Smooth muscle cell (in vitro differentiated cells): ENCODE data around the gene DLGAP1. TPM values are rescaled to one million over a fixed set of nuclear protein-coding genes. Genes with fewer than 3 reads are reported as not detected.

Experiments
- DNase-seq: peaks from one replicate; lab custom pipeline; 2025; ENCODE audit not compliant: unreplicated experiment; lab: John Stamatoyannopoulos, UW
- H2AFZ ChIP-seq: fragments of 200-600 bp; sonication (generic); 2 replicates; pipeline ENCODE4 v1.6.0; 2016; ENCODE audit warnings: antibody characterized with exemption, low read depth, mild to moderate bottlenecking
- H3F3A ChIP-seq: fragments of 200-600 bp; sonication (generic); 2 replicates; pipeline ENCODE4 v1.6.0; 2017; ENCODE audit warnings: antibody characterized with exemption, low read depth
- H3K27ac ChIP-seq: fragments of 200-600 bp; sonication (generic); 2 replicates; pipeline ENCODE4 v1.5.1; 2016; ENCODE audit warnings: low read depth, mild to moderate bottlenecking
- H3K27me3 ChIP-seq: fragments of 200-600 bp; sonication (generic); 2 replicates; pipeline ENCODE4 v1.6.1; 2016; ENCODE audit warnings: low read depth, mild to moderate bottlenecking
- H3K36me3 ChIP-seq: fragments of 200-600 bp; sonication (generic); 2 replicates; pipeline ENCODE4 v1.5.1; 2016; ENCODE audit warnings: low read depth
- H3K4me1 ChIP-seq: fragments of 200-600 bp; sonication (generic); 2 replicates; pipeline ENCODE4 v1.5.1; 2016; ENCODE audit warnings: low read depth
- H3K4me2 ChIP-seq: fragments of 200-600 bp; sonication (generic); 2 replicates; pipeline ENCODE4 v1.6.0; 2016; ENCODE audit warnings: mild to moderate bottlenecking
- H3K4me3 ChIP-seq: fragments of 200-600 bp; sonication (generic); 2 replicates; pipeline ENCODE4 v1.5.1; 2016; ENCODE audit warnings: mild to moderate bottlenecking
- H3K79me2 ChIP-seq: fragments of 200-600 bp; sonication (generic); 2 replicates; pipeline ENCODE4 v1.6.0; 2016; ENCODE audit warnings: low read depth, mild to moderate bottlenecking
- H3K9ac ChIP-seq: fragments of 200-600 bp; sonication (generic); 2 replicates; pipeline ENCODE4 v1.6.0; 2016; ENCODE audit warnings: low read depth
- H3K9me3 ChIP-seq: fragments of 200-600 bp; sonication (generic); replicated peaks from 2 replicates; pipeline ENCODE4 v1.5.1; 2016; ENCODE audit warnings: low read depth
- H4K20me1 ChIP-seq: fragments of 200-600 bp; sonication (generic); 2 replicates; pipeline ENCODE4 v1.6.0; 2016; ENCODE audit warnings: low read depth
- whole genome bisulfite sequencing: methylation state at CpG from one replicate; pipeline ENCODE4 v1.1.7; 2016; ENCODE audit warnings: low lambda C conversion rate; 5-methylcytosine and 5-hydroxymethylcytosine counted together
- polyA plus RNA-seq: library from polyadenylated mRNA; unstranded; fragments of >200 nt; fragmentation: Nextera tagmentation; extraction: Ambion mirVana; gene quantifications from 2 replicates; pipeline ENCODE4 v1.2.1, GENCODE V29; 2016
- total RNA-seq: library from RNA; depleted of rRNA; stranded (reverse); fragments of >200 nt; gene quantifications from 2 replicates; pipeline ENCODE4 v1.2.3, GENCODE V29; 2014
- TF ChIP-seq, protein P1 (sequence below): fragments of 200-600 bp; sonication (generic); IDR thresholded peaks from 2 replicates; pipeline ENCODE4 v1.5.1; 2017; ENCODE audit warnings: borderline replicate concordance, mild to moderate bottlenecking, antibody characterized with exemption; ENCODE audit not compliant: insufficient read depth, poor library complexity, severe bottlenecking

DLGAP1 gene
- total and polyA plus RNA-seq, 2 experiments from 2014 or later = 2.6 to 11.3 TPM

DNA sequence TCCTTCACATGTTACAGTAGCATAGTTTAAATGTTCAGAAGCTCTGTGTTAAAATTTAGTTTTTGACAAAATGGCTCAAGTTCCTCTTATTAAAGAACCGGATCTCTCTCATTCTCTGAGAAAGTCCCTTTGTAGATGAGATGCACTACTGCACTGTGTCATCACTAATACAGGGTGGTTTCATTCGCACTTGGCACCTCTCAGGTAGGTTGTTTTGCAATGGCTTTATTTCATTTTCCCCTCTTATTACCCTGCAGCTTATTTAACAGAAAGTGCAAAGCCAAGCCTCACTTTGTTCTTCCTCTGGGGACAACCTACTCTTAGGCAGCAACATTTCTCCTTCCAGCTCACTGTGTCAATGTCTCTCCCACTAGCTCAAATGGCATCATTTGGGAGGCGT lies 185.1 kb downstream of the DLGAP1 start:
- H3K4me1 ChIP-seq = no peaks in the 10 kb centered on the region
- no peaks in the 10 kb centered on the region for H3K9me3 ChIP-seq
- no peaks in the 10 kb centered on the region for H3K36me3 ChIP-seq
- H3K4me3 ChIP-seq = no peak overlapping the region
- no peak overlapping the region for H3K4me2 ChIP-seq
- 92% methylated on average over 3 of the region's 3 CpGs for WGBS
- no peak overlapping the region for H3K9ac ChIP-seq
- TF ChIP-seq, protein P1, sequence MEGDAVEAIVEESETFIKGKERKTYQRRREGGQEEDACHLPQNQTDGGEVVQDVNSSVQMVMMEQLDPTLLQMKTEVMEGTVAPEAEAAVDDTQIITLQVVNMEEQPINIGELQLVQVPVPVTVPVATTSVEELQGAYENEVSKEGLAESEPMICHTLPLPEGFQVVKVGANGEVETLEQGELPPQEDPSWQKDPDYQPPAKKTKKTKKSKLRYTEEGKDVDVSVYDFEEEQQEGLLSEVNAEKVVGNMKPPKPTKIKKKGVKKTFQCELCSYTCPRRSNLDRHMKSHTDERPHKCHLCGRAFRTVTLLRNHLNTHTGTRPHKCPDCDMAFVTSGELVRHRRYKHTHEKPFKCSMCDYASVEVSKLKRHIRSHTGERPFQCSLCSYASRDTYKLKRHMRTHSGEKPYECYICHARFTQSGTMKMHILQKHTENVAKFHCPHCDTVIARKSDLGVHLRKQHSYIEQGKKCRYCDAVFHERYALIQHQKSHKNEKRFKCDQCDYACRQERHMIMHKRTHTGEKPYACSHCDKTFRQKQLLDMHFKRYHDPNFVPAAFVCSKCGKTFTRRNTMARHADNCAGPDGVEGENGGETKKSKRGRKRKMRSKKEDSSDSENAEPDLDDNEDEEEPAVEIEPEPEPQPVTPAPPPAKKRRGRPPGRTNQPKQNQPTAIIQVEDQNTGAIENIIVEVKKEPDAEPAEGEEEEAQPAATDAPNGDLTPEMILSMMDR = no peak
- DNase-seq = no peak
- H3K79me2 ChIP-seq = no peaks in the 10 kb centered on the region
- no peaks in the 10 kb centered on the region for H3F3A ChIP-seq
- no peak overlapping the region for H3K27ac ChIP-seq
- no peaks in the 10 kb centered on the region for H3K27me3 ChIP-seq
- no peak overlapping the region for H2AFZ ChIP-seq
- no peaks in the 10 kb centered on the region for H4K20me1 ChIP-seq

DNA sequence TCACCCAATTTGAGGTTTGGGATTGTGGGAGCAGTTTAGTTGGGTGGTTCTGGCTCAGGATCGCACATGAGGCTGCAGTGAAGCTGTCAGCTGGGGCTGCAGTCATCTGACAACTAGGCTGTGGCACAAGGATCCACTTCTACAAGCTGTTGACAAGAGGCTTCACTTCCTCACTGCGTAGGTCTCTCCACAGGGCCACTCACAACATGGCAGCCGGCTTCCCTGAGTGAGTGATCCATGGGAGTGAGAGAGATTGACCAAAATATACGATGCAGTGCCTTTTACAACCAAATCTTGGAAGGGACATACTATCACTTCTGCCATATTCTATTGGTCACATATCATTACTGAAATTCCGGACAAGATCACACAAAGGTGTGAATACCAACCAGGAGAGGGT lies 187.5 kb downstream of the DLGAP1 start:
- H4K20me1 ChIP-seq = no peaks in the 10 kb centered on the region
- no peaks in the 10 kb centered on the region for H3K27me3 ChIP-seq
- WGBS = 95% methylated on average over 5 of the region's 5 CpGs
- no peak overlapping the region for H3K4me2 ChIP-seq
- no peak overlapping the region for H3K9ac ChIP-seq
- H3K4me1 ChIP-seq = no peaks in the 10 kb centered on the region
- H3K36me3 ChIP-seq = no peaks in the 10 kb centered on the region
- no peaks in the 10 kb centered on the region for H3K9me3 ChIP-seq
- no peak for DNase-seq
- no peaks in the 10 kb centered on the region for H3F3A ChIP-seq
- no peak overlapping the region for H2AFZ ChIP-seq
- TF ChIP-seq, protein P1 = no peak
- H3K4me3 ChIP-seq = no peak overlapping the region
- no peak overlapping the region for H3K27ac ChIP-seq
- H3K79me2 ChIP-seq = no peaks in the 10 kb centered on the region

DNA sequence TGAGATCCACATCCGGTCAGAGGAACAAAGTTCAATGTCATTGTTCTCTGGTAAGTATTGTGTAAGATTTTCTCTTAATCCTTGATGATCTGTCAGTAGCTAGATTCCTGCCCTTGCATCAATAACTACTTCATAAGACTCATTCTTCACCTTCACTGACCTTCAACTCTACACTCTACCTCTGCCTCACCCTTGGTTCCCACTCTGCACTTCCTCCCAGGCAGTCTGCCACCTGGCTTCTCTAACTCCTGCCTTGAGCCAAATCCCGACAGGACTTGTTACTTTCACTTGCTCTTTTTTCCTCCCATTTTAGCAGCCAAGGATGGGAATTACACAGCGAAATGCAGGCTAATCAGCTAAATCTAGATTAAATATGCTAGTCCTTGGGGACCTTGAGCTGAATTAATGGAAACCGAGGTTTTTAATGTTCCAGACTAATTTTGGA lies 190.7 kb downstream of the DLGAP1 start:
- 86% methylated on average over 4 of the region's 4 CpGs for WGBS
- DNase-seq = no peak
- no peak overlapping the region for H2AFZ ChIP-seq

DNA sequence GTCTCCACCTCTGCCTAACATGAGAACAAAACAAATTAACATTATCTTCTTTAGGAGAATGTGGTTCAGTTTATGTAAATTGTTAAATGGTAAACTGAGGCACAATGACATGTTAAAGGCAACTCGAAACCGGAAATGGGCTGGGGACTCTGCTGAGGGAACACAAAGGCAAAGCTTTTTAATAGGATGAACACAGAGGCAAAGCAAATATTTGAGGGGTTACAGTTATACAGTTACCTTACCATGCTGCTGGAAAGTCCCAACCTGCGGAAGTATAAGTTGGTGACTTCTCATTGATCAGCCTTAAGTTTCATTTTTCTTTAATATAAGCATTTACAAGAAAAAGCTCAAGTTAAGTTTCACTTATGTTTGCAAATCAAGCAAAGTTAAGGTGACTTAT lies 195.0 kb downstream of the DLGAP1 start:
- no peaks in the 10 kb centered on the region for H3K79me2 ChIP-seq
- no peak overlapping the region for H3K4me3 ChIP-seq
- no peak overlapping the region for H2AFZ ChIP-seq
- no peaks in the 10 kb centered on the region for H3F3A ChIP-seq
- H3K27ac ChIP-seq = no peak overlapping the region
- H3K4me1 ChIP-seq = peaks cover 5% of the 10 kb centered on the region
- WGBS = 96% methylated on average over 3 of the region's 3 CpGs
- H3K4me2 ChIP-seq = no peak overlapping the region
- no peaks in the 10 kb centered on the region for H3K36me3 ChIP-seq
- no peak for DNase-seq
- TF ChIP-seq, protein P1 = no peak
- peaks cover 3% of the 10 kb centered on the region for H4K20me1 ChIP-seq
- no peaks in the 10 kb centered on the region for H3K9me3 ChIP-seq
- no peaks in the 10 kb centered on the region for H3K27me3 ChIP-seq
- H3K9ac ChIP-seq = no peak overlapping the region

More for the DNA sequence above, 190.7 kb downstream of the DLGAP1 start:
- no peaks in the 10 kb centered on the region for H3K4me1 ChIP-seq
- H3K9ac ChIP-seq = no peak overlapping the region
- H3K27me3 ChIP-seq = no peaks in the 10 kb centered on the region
- TF ChIP-seq, protein P1 = no peak
- no peaks in the 10 kb centered on the region for H3K9me3 ChIP-seq
- no peak overlapping the region for H3K27ac ChIP-seq
- H3K4me2 ChIP-seq = no peak overlapping the region
- peaks cover 3% of the 10 kb centered on the region for H4K20me1 ChIP-seq
- no peak overlapping the region for H3K4me3 ChIP-seq
- H3K79me2 ChIP-seq = no peaks in the 10 kb centered on the region
- H3K36me3 ChIP-seq = no peaks in the 10 kb centered on the region
- no peaks in the 10 kb centered on the region for H3F3A ChIP-seq
